ENCODE data around the gene FBXL4. TPM values are rescaled to one million over a fixed set of nuclear protein-coding genes. Genes with fewer than 3 reads are reported as not detected.

FBXL4 gene
- total and polyA plus RNA-seq, 2 of the 8 experiments (the other 6 are each of a cell fraction or from before 2014, with no cell fraction given), result 6.9 to 13.8 TPM

DNA sequence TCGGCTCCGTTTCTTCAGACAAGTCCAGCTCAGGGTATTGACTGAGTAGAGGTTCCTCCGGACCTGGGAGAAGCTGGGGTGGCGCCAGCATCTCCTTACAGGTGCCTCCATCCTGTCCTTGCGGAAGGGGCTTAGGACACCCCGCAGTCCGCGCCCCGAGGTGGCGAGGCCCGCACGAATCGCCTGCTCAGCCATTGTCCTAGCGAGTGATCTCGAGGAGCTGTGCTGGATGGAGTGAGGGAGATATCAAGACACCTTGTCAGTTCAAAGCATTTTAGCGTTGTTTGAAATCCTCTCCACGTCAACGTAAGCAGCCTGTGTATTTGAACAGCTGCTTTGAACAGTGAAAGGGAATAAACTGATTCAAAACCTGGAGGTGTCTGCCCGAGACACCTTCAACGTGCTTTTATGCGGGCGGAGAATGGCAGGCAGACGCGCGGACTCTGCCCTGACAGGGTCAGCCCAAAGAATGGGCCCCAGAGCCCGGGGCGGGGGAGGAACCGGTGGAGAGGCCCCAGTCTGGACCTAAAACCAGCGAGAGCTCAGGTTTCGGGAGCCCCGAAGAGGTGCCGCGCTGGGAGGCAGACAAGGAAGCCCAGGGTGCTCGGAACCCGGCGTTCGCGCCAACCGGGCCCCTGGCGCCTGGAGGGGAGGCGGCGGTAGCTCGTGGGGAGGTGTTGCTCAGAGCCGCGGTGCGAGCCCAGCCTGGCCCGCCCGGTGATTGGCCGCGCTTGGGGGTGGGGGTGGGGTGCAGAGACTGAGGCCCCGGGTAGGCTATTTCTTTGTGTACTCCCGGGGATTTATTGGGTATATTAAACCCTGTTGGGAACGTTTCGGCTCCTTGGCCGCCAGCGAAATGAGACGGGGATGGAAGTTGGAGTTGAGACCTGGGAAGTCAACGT lies 116.4 kb downstream of the FBXL4 start (continued):
- TF ChIP-seq POU5F1 (IDR thresholded peaks at IDR 0.05; ENCODE audit: low read depth, low read length) (no peak), GABPA (IDR thresholded peaks at IDR 0.05; ENCODE audit: borderline replicate concordance, insufficient read depth, low read length) (no peak), KDM5A (IDR thresholded peaks at IDR 0.05; ENCODE audit: low read length) (no peak), KDM4A (IDR thresholded peaks at IDR 0.05; ENCODE audit: low read depth, low read length, severe bottlenecking) (peak; percentile 85), CHD1 (IDR thresholded peaks at IDR 0.05; ENCODE audit: low read depth, low read length) (no peak), GTF2F1 (IDR thresholded peaks at IDR 0.05; ENCODE audit: borderline replicate concordance, low read depth, low read length) (no peak), CTCF (IDR thresholded peaks at IDR 0.05; ENCODE audit: control extremely low read depth in 1 of 3, insufficient read depth in 1 of 3, low read depth in 1 of 3, low read length in 3 of 3) (no peak), RNF2 (IDR thresholded peaks at IDR 0.05; ENCODE audit: borderline replicate concordance, low read depth, low read length, missing control alignments, poor library complexity, severe bottlenecking) (peak; percentile 90), BCL11A (IDR thresholded peaks at IDR 0.05; ENCODE audit: low read depth in 2 of 2, low read length in 2 of 2) (no peak), FOSL1 (IDR thresholded peaks at IDR 0.05; ENCODE audit: insufficient read depth, low read depth, low read length) (no peak), RAD21 (IDR thresholded peaks at IDR 0.05 in 1 of 2, conservative IDR thresholded peaks at IDR 0.05 in 1 of 2; ENCODE audit: low read depth in 2 of 2, low read length in 2 of 2) (no peak), SRF (IDR thresholded peaks at IDR 0.05; ENCODE audit: low read depth, low read length) (no peak), YY1 (IDR thresholded peaks at IDR 0.05; ENCODE audit: low read depth, low read length) (no peak), USF2 (IDR thresholded peaks at IDR 0.05; ENCODE audit: low read length) (no peak), ASH2L (IDR thresholded peaks at IDR 0.05; ENCODE audit: low read length) (peak; percentile 66), SUZ12 (IDR thresholded peaks at IDR 0.05; ENCODE audit: low read length) (peak; percentile 97), BACH1 (IDR thresholded peaks at IDR 0.05; ENCODE audit: low read length) (no peak), CTBP2 (IDR thresholded peaks at IDR 0.05; ENCODE audit: borderline replicate concordance, insufficient read depth, insufficient read length, low read length) (peak; percentile 72)
- TF ChIP-seq, protein P1, sequence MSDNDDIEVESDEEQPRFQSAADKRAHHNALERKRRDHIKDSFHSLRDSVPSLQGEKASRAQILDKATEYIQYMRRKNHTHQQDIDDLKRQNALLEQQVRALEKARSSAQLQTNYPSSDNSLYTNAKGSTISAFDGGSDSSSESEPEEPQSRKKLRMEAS (IDR thresholded peaks at IDR 0.05), result 0 out of 2 replicates have a peak, but pooled peaks have one; percentile 13

Measured in H1 (cell line).